Measurements from ENCODE around the gene ATRNL1. TPM values are rescaled to one million over a fixed set of nuclear protein-coding genes. Genes with fewer than 3 reads are reported as not detected.

The ATRNL1 gene
- polyA plus RNA-seq, 3 donors, result not detected

DNA sequence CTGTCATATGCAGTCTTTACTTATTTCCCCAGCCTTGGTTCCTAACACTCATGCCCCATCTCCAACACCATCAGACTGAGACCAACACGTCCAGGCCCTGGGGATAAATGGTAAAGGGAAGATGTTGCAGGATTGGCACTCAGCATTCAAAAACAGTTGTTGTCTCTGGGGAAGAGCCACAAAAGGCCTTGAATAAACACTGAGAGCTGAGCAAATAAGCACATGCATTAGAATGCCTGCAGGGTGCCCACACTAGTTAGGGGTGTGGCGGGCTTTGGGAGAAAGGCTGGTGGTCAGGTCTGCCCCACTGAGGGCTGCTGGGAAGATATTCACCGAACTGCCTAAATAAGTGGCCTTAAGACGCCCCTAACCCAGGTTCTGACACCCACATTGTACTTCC lies 788.9 kb downstream of the ATRNL1 start:
- Histone ChIP-seq H3K4me2 (replicated peaks; ENCODE audit: extremely low read depth, low read length, poor library complexity, severe bottlenecking) (no peak overlapping the region), H3K4me1 (ENCODE audit: control insufficient read depth in 1 of 2, insufficient read depth in 2 of 2, low read length in 2 of 2) (no peaks in the 10 kb centered on the region), H2AFZ (ENCODE audit: insufficient read depth, low read depth, low read length, poor library complexity, severe bottlenecking) (no peak overlapping the region), H3K27ac (ENCODE audit: low read depth in 1 of 2, low read length in 2 of 2) (no peak overlapping the region), H3K36me3 (replicated peaks in 1 of 2; ENCODE audit: control insufficient read depth in 1 of 2, insufficient read depth in 2 of 2, low read length in 2 of 2) (no peaks in the 10 kb centered on the region), H3K79me2 (ENCODE audit: insufficient read depth, low read length) (no peaks in the 10 kb centered on the region), H3K9me3 (replicated peaks in 1 of 2; ENCODE audit: control insufficient read depth in 1 of 2, insufficient read depth in 1 of 2, low read length in 2 of 2) (no peaks in the 10 kb centered on the region), H3K9ac (ENCODE audit: insufficient read depth, low read length, poor library complexity, severe bottlenecking) (no peak overlapping the region), H4K20me1 (ENCODE audit: insufficient read depth, low read length) (no peaks in the 10 kb centered on the region), H3K27me3 (ENCODE audit: control insufficient read depth in 2 of 2, insufficient read depth in 2 of 2, low read length in 2 of 2) (no peaks in the 10 kb centered on the region), H3K4me3 (replicated peaks in 1 of 3; ENCODE audit: low read depth in 2 of 3, low read length in 3 of 3) (no peak overlapping the region)
- Mint-ChIP-seq H3K4me1 (no peaks in the 10 kb centered on the region), H3K27me3 (ENCODE audit: low read depth in 3 of 3) (no peaks in the 10 kb centered on the region), H3K9me3 (no peaks in the 10 kb centered on the region), H3K27ac (no peak overlapping the region), H3K36me3 (no peaks in the 10 kb centered on the region), H3K4me3 (no peak overlapping the region)
- WGBS (ENCODE audit: insufficient coverage), result 83% methylated on average over 1 of the region's 4 CpGs
- intact Hi-C loops (cut with micrococcal nuclease), result no loop called here
- no peak for DNase-seq
- TF ChIP-seq, protein P1, sequence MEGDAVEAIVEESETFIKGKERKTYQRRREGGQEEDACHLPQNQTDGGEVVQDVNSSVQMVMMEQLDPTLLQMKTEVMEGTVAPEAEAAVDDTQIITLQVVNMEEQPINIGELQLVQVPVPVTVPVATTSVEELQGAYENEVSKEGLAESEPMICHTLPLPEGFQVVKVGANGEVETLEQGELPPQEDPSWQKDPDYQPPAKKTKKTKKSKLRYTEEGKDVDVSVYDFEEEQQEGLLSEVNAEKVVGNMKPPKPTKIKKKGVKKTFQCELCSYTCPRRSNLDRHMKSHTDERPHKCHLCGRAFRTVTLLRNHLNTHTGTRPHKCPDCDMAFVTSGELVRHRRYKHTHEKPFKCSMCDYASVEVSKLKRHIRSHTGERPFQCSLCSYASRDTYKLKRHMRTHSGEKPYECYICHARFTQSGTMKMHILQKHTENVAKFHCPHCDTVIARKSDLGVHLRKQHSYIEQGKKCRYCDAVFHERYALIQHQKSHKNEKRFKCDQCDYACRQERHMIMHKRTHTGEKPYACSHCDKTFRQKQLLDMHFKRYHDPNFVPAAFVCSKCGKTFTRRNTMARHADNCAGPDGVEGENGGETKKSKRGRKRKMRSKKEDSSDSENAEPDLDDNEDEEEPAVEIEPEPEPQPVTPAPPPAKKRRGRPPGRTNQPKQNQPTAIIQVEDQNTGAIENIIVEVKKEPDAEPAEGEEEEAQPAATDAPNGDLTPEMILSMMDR (IDR thresholded peaks at IDR 0.05), result no peak

DNA sequence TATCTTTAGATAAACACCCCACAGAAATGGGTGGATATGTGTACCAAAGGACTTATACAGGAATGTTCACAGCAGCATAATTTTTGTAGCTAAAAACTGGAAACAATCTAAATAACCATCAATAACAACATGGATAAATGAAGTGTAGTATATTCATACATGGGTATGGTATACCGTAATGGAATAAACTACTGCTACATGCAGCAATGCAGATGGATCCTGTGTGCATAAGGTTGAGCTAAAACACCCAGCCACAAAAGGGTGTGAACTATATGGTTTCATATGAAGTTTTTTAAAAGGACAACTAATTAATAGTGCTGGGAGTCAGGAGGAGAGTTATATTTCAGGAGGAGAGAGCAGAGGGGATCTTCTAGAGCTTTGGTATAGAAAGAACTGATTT lies 790.2 kb downstream of the ATRNL1 start:
- WGBS (ENCODE audit: insufficient coverage), result no CpG with 5 or more reads among the region's 1 CpG
- Histone ChIP-seq H2AFZ (ENCODE audit: insufficient read depth, low read depth, low read length, poor library complexity, severe bottlenecking) (no peak overlapping the region), H3K4me3 (replicated peaks in 1 of 3; ENCODE audit: low read depth in 2 of 3, low read length in 3 of 3) (no peak overlapping the region), H3K4me1 (ENCODE audit: control insufficient read depth in 1 of 2, insufficient read depth in 2 of 2, low read length in 2 of 2) (no peaks in the 10 kb centered on the region), H3K9ac (ENCODE audit: insufficient read depth, low read length, poor library complexity, severe bottlenecking) (no peak overlapping the region), H3K27ac (ENCODE audit: low read depth in 1 of 2, low read length in 2 of 2) (no peak overlapping the region), H3K36me3 (replicated peaks in 1 of 2; ENCODE audit: control insufficient read depth in 1 of 2, insufficient read depth in 2 of 2, low read length in 2 of 2) (no peaks in the 10 kb centered on the region), H3K79me2 (ENCODE audit: insufficient read depth, low read length) (no peaks in the 10 kb centered on the region), H3K27me3 (ENCODE audit: control insufficient read depth in 2 of 2, insufficient read depth in 2 of 2, low read length in 2 of 2) (no peaks in the 10 kb centered on the region), H3K9me3 (replicated peaks in 1 of 2; ENCODE audit: control insufficient read depth in 1 of 2, insufficient read depth in 1 of 2, low read length in 2 of 2) (no peaks in the 10 kb centered on the region), H3K4me2 (replicated peaks; ENCODE audit: extremely low read depth, low read length, poor library complexity, severe bottlenecking) (no peak overlapping the region), H4K20me1 (ENCODE audit: insufficient read depth, low read length) (no peaks in the 10 kb centered on the region)
- Mint-ChIP-seq H3K27me3 (ENCODE audit: low read depth in 3 of 3) (peaks cover 0 to 2% (median 1%) of the 10 kb centered on the region in 3 donors), H3K9me3 (no peaks in the 10 kb centered on the region), H3K4me1 (no peaks in the 10 kb centered on the region), H3K27ac (no peak overlapping the region), H3K4me3 (no peak overlapping the region), H3K36me3 (no peaks in the 10 kb centered on the region)
- intact Hi-C loops (cut with micrococcal nuclease), result no loop called here
- TF ChIP-seq, protein P1 (IDR thresholded peaks at IDR 0.05), result no peak
- no peak for DNase-seq

All from CD14-positive monocyte (primary cell).